Measurements from ENCODE around the gene BCAS4. TPM values are rescaled to one million over a fixed set of nuclear protein-coding genes. Genes with fewer than 3 reads are reported as not detected.

The BCAS4 gene
- total RNA-seq, 1 experiment from 2014 or later = 29.9 TPM

DNA sequence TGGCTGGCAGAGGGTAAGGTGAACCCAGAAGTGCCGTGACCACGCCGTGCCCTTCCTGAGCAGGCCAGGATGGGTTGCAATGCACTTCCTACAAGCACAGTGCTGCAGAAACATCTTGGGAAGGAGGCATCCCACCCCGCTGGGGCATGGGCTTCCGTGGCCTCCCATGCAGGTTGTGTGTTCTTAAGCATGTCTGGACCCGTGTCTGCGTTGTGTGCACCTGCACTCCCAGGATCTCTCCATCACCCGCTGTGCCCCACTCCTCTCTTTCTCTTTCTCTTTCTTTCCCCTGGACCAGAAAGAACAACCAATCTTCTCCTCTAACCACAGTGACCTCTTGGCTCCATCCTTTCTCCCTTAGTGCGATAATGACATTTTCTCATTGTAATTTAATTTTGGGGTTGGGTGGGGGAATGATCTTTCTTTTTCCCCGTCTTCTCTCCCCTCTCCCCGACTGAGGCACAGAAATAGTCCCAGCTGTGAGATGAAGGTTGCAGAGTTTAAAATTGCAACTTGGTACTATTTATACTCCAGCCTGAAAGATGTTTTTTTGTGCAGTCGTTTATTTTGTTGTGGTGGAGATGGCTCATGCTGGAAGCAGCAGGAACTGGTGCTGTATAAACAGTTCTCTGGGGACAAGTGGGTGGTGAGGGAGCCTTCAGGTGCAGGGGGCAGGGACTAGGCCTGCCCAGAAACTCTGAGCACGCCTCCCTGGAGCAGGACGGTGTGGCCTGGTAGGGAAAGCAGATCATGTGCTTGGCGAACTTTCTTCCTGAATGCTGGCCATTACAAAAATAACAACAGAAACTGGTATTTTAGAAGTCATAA, 20.5 kb downstream of the BCAS4 start:
- H3K36me3 Mint-ChIP-seq (ENCODE audit: insufficient read depth, unreplicated experiment) = peaks cover 6% of the 10 kb centered on the region
- H3K27me3 Mint-ChIP-seq (ENCODE audit: insufficient read depth, unreplicated experiment) = no peaks in the 10 kb centered on the region
- H3K4me3 ChIP-seq (ENCODE audit: low read depth, low read length) = no peak overlapping the region
- no peaks in the 10 kb centered on the region for H3K27me3 ChIP-seq (replicated peaks; ENCODE audit: control insufficient read depth, insufficient read depth, low read length)
- no peak overlapping the region for H3K4me3 Mint-ChIP-seq (ENCODE audit: unreplicated experiment)
- no peak for DNase-seq
- ChIA-PET POLR2A (interaction anchor here (0.6 kb wide), 1 partner anchor 53 kb away, joined by 5 read pairs; no protein-coding TSS in a partner anchor), CTCF (interaction anchor here (1.4 kb wide), 1 partner anchor 114 kb away, joined by 3 read pairs; no protein-coding TSS in a partner anchor)
- H3K4me1 ChIP-seq = peaks cover 5% of the 10 kb centered on the region; the same call in 1 of the 2 replicates
- H3K9me3 ChIP-seq = no peaks in the 10 kb centered on the region
- H3K36me3 ChIP-seq (ENCODE audit: control insufficient read depth, insufficient read depth, low read length) = no peaks in the 10 kb centered on the region
- intact Hi-C loops (cut with micrococcal nuclease; ENCODE audit: unreplicated experiment) = no loop called here
- no peak for TF ChIP-seq CTCF (IDR thresholded peaks at IDR 0.05; ENCODE audit: insufficient read depth in 1 of 2, low read depth in 1 of 2, low read length in 1 of 2, severe bottlenecking in 1 of 2, unreplicated experiment in 1 of 2)
- H3K27ac Mint-ChIP-seq (ENCODE audit: unreplicated experiment) = no peak overlapping the region
- H3K9me3 Mint-ChIP-seq (ENCODE audit: unreplicated experiment) = no peaks in the 10 kb centered on the region
- no TSS peak for BruUV-seq (replicated peaks)
- peaks cover 15% of the 10 kb centered on the region for H3K4me1 Mint-ChIP-seq (ENCODE audit: low read depth, unreplicated experiment)

GRCh38 chr20:50817776-50818172, 22.9 kb downstream of the BCAS4 start:
- H3K9me3 Mint-ChIP-seq (ENCODE audit: unreplicated experiment) = no peaks in the 10 kb centered on the region
- ChIA-PET CTCF (interaction anchor here (0.7 to 1.2 kb wide), 3 partner anchors 23 to 112 kb away, joined by 3 to 5 read pairs (median 4); partner anchors contain the start of gene BCAS4), POLR2A (no interaction called here)
- Histone ChIP-seq H3K27me3 (replicated peaks; ENCODE audit: control insufficient read depth, insufficient read depth, low read length) (no peaks in the 10 kb centered on the region), H3K36me3 (ENCODE audit: control insufficient read depth, insufficient read depth, low read length) (no peaks in the 10 kb centered on the region), H3K4me1 (peaks cover 5% of the 10 kb centered on the region; the same call in 1 of the 2 replicates), H3K4me3 (ENCODE audit: low read depth, low read length) (no peak overlapping the region), H3K9me3 (no peaks in the 10 kb centered on the region)
- intact Hi-C loops (cut with micrococcal nuclease; ENCODE audit: unreplicated experiment) = loop anchor here (1.0 kb wide), 1 partner anchor 114 kb away; the partner anchor contains the start of gene ADNP
- H3K27me3 Mint-ChIP-seq (ENCODE audit: insufficient read depth, unreplicated experiment) = no peaks in the 10 kb centered on the region
- H3K27ac Mint-ChIP-seq (ENCODE audit: unreplicated experiment) = peak overlapping the region; percentile 72
- no peak overlapping the region for H3K4me3 Mint-ChIP-seq (ENCODE audit: unreplicated experiment)
- no peak for TF ChIP-seq CTCF (IDR thresholded peaks at IDR 0.05; ENCODE audit: insufficient read depth in 1 of 2, low read depth in 1 of 2, low read length in 1 of 2, severe bottlenecking in 1 of 2, unreplicated experiment in 1 of 2)
- H3K36me3 Mint-ChIP-seq (ENCODE audit: insufficient read depth, unreplicated experiment) = peaks cover 6% of the 10 kb centered on the region
- H3K4me1 Mint-ChIP-seq (ENCODE audit: low read depth, unreplicated experiment) = peaks cover 15% of the 10 kb centered on the region
- no TSS peak for BruUV-seq (replicated peaks)
- no peak for DNase-seq

DNA sequence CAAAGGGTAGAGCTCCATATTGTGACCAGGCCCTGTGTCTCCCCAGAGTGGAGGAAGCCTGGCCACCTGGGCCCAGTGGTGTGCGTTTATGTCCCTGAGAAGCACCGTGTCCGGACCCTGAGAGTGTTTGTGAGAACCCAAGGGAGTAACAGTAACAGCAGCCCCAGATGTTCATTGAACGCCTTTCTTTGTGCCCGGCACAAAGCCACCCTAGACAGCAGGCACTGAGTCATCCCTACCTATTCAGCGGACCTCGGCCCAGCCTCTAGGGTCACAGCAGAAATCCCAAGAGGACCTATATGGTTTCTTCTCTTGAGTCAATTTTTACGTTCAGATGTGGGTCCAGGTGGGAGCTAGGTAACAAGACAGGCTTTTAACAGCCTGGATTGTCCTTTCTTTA, 24.5 kb downstream of the BCAS4 start:
- H3K36me3 Mint-ChIP-seq (ENCODE audit: insufficient read depth, unreplicated experiment) = peaks cover 6% of the 10 kb centered on the region
- no peaks in the 10 kb centered on the region for H3K27me3 Mint-ChIP-seq (ENCODE audit: insufficient read depth, unreplicated experiment)
- H3K9me3 ChIP-seq = no peaks in the 10 kb centered on the region
- H3K27me3 ChIP-seq (replicated peaks; ENCODE audit: control insufficient read depth, insufficient read depth, low read length) = no peaks in the 10 kb centered on the region
- no peak overlapping the region for H3K27ac Mint-ChIP-seq (ENCODE audit: unreplicated experiment)
- no peak for TF ChIP-seq CTCF (IDR thresholded peaks at IDR 0.05; ENCODE audit: insufficient read depth in 1 of 2, low read depth in 1 of 2, low read length in 1 of 2, severe bottlenecking in 1 of 2, unreplicated experiment in 1 of 2)
- DNase-seq = no peak
- no peaks in the 10 kb centered on the region for H3K36me3 ChIP-seq (ENCODE audit: control insufficient read depth, insufficient read depth, low read length)
- no peaks in the 10 kb centered on the region for H3K9me3 Mint-ChIP-seq (ENCODE audit: unreplicated experiment)
- BruUV-seq (replicated peaks) = no TSS peak
- POLR2A ChIA-PET = no interaction called here
- intact Hi-C loops (cut with micrococcal nuclease; ENCODE audit: unreplicated experiment) = no loop called here
- no peak overlapping the region for H3K4me3 ChIP-seq (ENCODE audit: low read depth, low read length)
- no peak overlapping the region for H3K4me3 Mint-ChIP-seq (ENCODE audit: unreplicated experiment)
- CTCF ChIA-PET = interaction anchor here (1.0 to 1.2 kb wide), 2 partner anchors 76 to 110 kb away, joined by 3 to 5 read pairs; no protein-coding TSS in a partner anchor
- peaks cover 5% of the 10 kb centered on the region; the same call in 1 of the 2 replicates for H3K4me1 ChIP-seq
- peaks cover 15% of the 10 kb centered on the region for H3K4me1 Mint-ChIP-seq (ENCODE audit: low read depth, unreplicated experiment)

Data from Caco-2 (cell line).